GM21576 (cell line): ENCODE measurements around the gene PFKP.

ENCODE experiments used
- ATAC-seq: cut with Tn5 transposase; IDR thresholded peaks from one replicate; pipeline ENCODE4 v1.9.1; 2021; ENCODE audit warnings: mild to moderate bottlenecking, moderate library complexity; ENCODE audit not compliant: unreplicated experiment

Gene PFKP

GRCh38 chr10:3067118-3067858 lies at the start of gene PFKP:
Gene PFKP (plus strand): TSS chr10:3067548. CDS start chr10:3067596, 48 bp downstream.
- peak; percentile 42 for ATAC-seq

DNA sequence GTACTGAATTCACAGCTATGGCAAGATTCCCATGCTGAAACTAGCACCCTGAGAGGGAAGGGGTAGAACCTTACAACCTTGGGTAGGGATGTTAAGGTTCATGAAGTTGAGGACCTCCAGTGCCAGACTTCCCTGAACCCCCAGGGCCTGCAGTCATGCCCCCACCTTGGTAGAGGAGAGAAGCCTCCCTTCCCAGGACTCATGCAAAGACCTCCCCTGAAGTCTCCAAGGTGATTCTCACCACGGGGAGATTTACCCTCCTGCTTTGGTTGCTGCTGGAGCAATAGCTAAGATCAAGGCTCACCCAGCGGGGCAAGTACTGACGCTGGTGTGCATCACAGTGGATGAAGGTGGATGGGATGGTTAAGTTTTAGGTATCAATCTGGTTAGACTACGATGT lies 49.1 kb upstream of the PFKP start:
- no peak for ATAC-seq

- ATAC-seq: no peak
These were observed 47.0 kb upstream of the PFKP start for GRCh38 chr10:3020311-3020710.

- ATAC-seq: no peak
These were observed 46.5 kb upstream of the PFKP start for GRCh38 chr10:3020881-3021280.

GRCh38 chr10:3022027-3022426 lies 45.3 kb upstream of the PFKP start:
- ATAC-seq: no peak

- no peak for ATAC-seq
These were observed 43.5 kb upstream of the PFKP start for GRCh38 chr10:3023892-3024291.

DNA sequence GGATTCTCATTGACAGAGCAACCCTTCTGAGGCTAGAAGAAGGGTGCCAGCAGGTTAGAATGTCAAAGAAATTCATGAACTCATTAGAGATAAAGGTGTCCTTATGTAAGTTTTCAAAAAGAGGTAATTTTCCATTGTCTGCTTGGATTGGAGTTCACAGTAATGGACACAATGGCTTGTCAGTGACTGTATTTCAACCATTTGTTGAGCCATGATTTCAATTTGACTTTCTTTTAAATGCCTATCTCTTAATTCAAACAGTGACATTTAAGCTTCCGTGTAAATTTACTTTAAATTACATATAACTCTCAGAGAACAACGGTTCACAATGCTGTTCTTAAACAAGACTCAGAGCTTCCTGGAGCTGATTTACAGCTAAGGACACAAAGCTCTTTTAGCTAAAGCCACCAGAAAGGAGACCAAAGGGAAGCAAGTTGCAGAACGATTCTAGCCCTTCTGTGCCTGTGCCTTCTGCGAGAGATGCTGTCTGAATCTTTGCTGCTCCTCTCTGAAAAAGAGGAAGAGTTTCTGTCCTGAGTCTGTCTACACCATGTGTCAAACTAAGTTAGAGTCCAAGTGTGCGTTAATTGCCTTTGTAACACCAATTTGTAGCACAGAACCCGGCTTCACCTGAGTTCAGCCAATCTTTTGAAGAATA lies 42.2 kb upstream of the PFKP start:
- ATAC-seq: no peak

DNA sequence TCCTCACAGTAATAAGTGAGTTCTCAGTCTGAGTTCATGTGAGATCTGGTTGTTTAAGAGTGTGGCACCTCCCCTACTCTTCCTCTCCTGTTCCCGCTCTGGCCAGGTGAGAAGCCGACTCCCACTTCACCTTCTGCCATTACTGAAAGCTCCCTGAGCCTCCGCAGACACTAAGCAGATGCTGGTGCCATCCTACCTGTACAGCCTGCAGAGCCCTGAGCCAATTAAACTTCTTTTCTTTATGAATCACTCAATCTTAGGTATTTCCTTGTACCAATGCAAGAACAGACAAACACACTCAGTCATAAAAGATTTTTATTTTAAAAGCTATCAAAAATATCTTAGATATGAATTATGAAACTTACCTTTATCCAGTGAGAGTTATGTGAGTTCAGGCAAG lies 39.5 kb upstream of the PFKP start:
- no peak for ATAC-seq

GRCh38 chr10:3028441-3028840 lies 38.9 kb upstream of the PFKP start:
- ATAC-seq: no peak

DNA sequence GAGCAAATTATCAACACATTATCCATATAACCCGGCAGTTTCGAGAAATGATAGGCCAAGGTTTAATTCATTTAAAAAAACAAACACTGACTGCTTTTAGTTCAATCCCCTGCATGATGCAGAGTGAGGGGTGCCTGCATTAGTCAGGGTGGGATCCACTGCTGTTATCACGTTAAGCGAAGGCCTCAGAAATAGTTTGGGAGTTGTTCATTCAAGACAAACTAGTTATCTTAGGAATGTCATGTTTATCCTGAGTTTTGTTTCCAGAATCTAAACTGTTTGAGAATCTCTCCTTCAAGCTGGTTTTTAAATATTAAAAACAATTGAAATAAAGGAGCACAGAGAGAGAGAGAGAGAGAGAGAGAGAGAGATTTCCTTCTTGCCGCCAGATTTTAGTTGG lies 36.6 kb upstream of the PFKP start:
- no peak for ATAC-seq

DNA sequence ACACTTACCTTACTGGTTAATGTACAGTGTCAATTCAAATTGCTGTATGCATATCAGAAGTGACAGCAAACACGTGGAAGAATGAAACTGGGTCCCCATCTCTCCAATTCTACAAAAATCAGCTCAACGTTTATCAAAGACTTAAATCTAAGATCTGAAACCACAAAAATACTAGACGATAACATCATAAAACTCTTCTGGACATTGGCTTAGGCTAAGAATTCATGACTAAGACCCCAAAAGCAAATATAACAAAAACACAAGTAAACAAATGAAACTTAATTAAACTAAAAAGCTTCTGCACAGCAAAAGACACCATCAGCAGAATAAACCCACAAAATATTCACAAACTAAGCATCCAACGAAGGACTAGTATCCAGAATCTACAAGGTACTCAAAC lies 35.9 kb upstream of the PFKP start:
- no peak for ATAC-seq

- ATAC-seq: no peak
These were observed 33.4 kb upstream of the PFKP start for GRCh38 chr10:3033925-3034324.

- no peak for ATAC-seq
These were observed 32.7 kb upstream of the PFKP start for GRCh38 chr10:3034616-3035015.

DNA sequence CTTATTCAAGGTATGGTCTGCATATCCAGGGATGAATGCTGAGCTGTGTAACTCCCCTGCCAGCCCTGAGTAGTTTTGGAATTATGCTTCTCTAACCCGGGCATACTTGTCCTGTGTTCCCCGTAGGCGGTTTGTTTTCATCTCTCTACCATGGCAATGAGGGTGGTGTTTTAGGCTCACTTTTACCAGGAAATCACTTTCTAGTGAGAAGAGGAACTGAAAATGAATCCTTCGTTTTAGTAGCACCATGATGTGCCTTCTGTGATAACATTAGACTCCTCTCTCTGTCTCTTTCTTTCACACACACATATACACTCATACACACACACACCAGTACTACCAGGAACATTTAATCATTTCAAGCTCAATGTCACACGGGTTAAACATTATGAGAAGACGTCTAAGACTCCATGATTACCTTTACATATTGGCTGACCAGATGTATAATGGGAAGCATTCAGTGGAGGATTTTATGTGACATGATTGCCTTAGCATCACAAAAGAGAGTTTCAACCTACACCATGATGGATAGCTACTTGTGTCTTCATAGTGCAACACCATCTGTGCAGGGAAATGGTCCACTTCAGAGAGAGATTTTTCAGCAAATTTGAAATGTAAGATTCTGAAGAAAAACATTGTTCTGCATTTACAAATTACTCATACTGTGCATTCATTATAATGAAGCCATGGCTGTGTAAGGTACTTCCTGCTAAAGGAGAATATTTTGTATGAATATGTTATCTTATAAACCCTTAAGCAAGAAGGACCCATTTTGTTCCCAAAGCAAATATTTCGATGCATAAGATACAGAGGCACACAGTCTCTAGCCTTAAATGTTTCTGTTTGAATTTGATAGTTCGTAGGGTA lies 31.0 kb upstream of the PFKP start:
- ATAC-seq: peak; percentile 98

GRCh38 chr10:3037182-3037581 lies 30.2 kb upstream of the PFKP start:
- no peak for ATAC-seq

- no peak for ATAC-seq
These were observed 27.3 kb upstream of the PFKP start for GRCh38 chr10:3040069-3040468.

DNA sequence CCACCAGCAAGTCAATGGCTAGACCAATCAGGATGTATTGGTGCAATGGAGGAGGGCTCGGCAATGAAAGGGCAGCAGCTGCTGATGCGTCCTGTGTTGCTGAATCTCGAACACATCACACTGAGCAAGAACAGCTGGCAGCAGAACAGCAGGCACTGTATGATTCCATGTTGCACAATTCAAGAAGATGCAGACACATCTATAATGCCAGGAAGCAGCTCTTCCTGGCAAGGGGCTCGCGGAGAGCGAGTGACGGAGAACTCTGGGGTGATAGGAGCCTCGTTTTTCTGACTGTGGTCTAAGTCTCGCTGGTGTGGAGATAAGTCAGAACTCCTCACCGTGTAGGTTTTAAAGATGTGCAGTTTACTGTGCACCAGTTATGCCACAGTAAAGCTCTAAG lies 24.8 kb upstream of the PFKP start:
- ATAC-seq: no peak

DNA sequence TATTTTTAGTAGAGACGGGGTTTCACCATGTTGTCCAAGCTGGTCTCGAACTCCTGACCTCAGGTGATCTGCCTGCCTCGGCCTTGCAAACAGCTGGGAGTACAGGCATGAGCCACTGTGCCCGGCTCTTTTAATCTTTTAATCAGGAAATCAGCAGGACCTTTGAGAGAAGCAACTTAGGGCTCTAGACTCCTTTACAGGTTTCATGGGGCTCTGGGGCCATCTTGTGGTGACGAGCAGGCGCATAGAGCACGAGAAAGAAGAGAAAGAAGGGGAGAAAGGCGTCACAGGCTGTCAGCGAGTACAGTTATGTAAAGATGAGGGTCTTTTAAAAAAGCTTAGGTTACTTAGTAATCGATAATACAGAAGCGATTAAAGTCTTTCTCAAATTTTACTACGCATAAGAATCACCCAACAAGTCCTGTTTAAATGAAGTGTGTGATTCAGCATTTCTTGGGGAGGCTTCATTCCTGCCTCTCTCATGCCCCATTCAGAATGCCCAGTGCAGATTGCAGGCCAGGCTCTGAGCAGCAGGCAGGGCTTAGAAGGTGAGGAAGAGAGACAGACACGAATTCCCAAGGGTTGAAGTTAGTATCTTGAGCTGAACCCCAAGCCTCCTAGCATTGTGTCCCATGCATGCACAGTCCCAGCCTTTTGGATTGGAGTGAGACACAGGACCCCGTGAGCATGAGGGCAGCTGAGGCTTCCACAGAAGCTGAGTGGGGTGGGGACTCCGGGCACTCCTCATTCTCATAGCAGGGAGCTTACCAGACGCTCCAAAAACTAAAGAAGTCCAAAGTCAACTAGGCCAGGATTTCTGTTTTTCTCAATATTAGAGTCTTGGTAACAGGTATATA lies 23.6 kb upstream of the PFKP start:
- ATAC-seq: peak; percentile 72

GRCh38 chr10:3045471-3046209 lies 21.7 kb upstream of the PFKP start:
- no peak for ATAC-seq

- ATAC-seq: no peak
These were observed 21.1 kb upstream of the PFKP start for GRCh38 chr10:3046210-3046779.
